SW480 (cell line): ENCODE measurements around the gene ALG2.
A peak's percentile ranks its signal among the peaks of the same experiment; 100 is the strongest.
"Not testable (repeated sequence)": the region's sequence is repeated elsewhere in the genome, so short reads cannot be mapped to it uniquely, and the experiment has no call there.

Source experiments
- DNase-seq: peaks from one replicate; pipeline ENCODE4 v3.0.0-alpha.2; 2016; ENCODE audit warnings: low spot score

ALG2 gene

GRCh38 chr9:99238331-99238730 lies 16.6 kb upstream of the ALG2 start:
- DNase-seq, result no peak

GRCh38 chr9:99237849-99238248 lies 16.1 kb upstream of the ALG2 start:
- not testable (repeated sequence) for DNase-seq

- DNase-seq, result no peak
Measured at GRCh38 chr9:99237356-99237755, 15.6 kb upstream of the ALG2 start.

- no peak for DNase-seq
Measured at GRCh38 chr9:99235926-99236634, 14.3 kb upstream of the ALG2 start.

- no peak for DNase-seq
Measured at GRCh38 chr9:99235069-99235468, 13.3 kb upstream of the ALG2 start.

- no peak for DNase-seq
Measured at GRCh38 chr9:99234618-99235017, 12.9 kb upstream of the ALG2 start.

GRCh38 chr9:99231711-99232110 lies 10.0 kb upstream of the ALG2 start:
- DNase-seq, result no peak

- no peak for DNase-seq
Measured at GRCh38 chr9:99230206-99230605, 8.5 kb upstream of the ALG2 start.

GRCh38 chr9:99226054-99226453 lies 4.3 kb upstream of the ALG2 start:
- no peak for DNase-seq

- no peak for DNase-seq
Measured at GRCh38 chr9:99224445-99224844, 2.7 kb upstream of the ALG2 start.

- no peak for DNase-seq
Measured at GRCh38 chr9:99222416-99223270, 901 bp upstream of the ALG2 start.

GRCh38 chr9:99221266-99221620 lies 499 bp downstream of the ALG2 start:
- no peak for DNase-seq

GRCh38 chr9:99220011-99220410 lies 1.7 kb downstream of the ALG2 start:
- DNase-seq, result no peak

- DNase-seq, result no peak
Measured at GRCh38 chr9:99216073-99216472, 5.7 kb downstream of the ALG2 start.

GRCh38 chr9:99213197-99213596 lies 8.5 kb downstream of the ALG2 start:
- no peak for DNase-seq

- DNase-seq, result no peak
Measured at GRCh38 chr9:99211746-99212145, 10.0 kb downstream of the ALG2 start.

GRCh38 chr9:99210572-99210971 lies 11.2 kb downstream of the ALG2 start:
- DNase-seq, result no peak

GRCh38 chr9:99201603-99202002 lies 20.1 kb downstream of the ALG2 start:
- DNase-seq, result no peak

- no peak for DNase-seq
Measured at GRCh38 chr9:99199938-99200539, 21.7 kb downstream of the ALG2 start.

GRCh38 chr9:99197987-99198386 lies 23.8 kb downstream of the ALG2 start:
- peak; percentile 21 for DNase-seq

- DNase-seq, result no peak
Measured at GRCh38 chr9:99197124-99197630, 24.6 kb downstream of the ALG2 start.

GRCh38 chr9:99196484-99196883 lies 25.3 kb downstream of the ALG2 start:
- DNase-seq, result not testable (repeated sequence)

- DNase-seq, result no peak
Measured at GRCh38 chr9:99193466-99193821, 28.3 kb downstream of the ALG2 start.
